Right lobe of liver (tissue), 6 donors: ENCODE results near the gene TMEM86A. TPM values are rescaled to one million over a fixed set of nuclear protein-coding genes. Genes with fewer than 3 reads are reported as not detected.

Experiments
- ATAC-seq, 4 donors: fragments of 200-7000 bp; cut with Tn5 transposase; one replicate each; pipeline ENCODE4 v1.9.1; 2020; ENCODE audit warnings: mild to moderate bottlenecking in 4 of 4, moderate library complexity in 4 of 4
- DNase-seq, 3 donors: peaks; one replicate each; pipeline ENCODE4 v3.0.0-alpha.2; 2020
- H3K27ac ChIP-seq, 3 donors: fragments of 200-600 bp; one replicate each; pipeline ENCODE4 v1.8.0; 2022
- H3K27me3 ChIP-seq, 2 donors: fragments of 200-600 bp; one replicate each; pipeline ENCODE4 v1.8.0; 2022
- H3K36me3 ChIP-seq, 4 donors: fragments of 200-600 bp; sonication (generic) in 1 of 4; one replicate each; pipeline versions ENCODE4 v1.5.1 to v1.8.0; 2017 to 2022; ENCODE audit warnings: control low read depth in 1 of 4
- H3K4me1 ChIP-seq, 4 donors: fragments of 200-600 bp; sonication (generic) in 1 of 4; one replicate each; pipeline versions ENCODE4 v1.5.1 to v1.8.0; 2017 to 2022; ENCODE audit warnings: control low read depth in 1 of 4
- H3K4me3 ChIP-seq, 3 donors: fragments of 200-600 bp; one replicate each; pipeline ENCODE4 v1.8.0; 2022
- H3K9me3 ChIP-seq, 4 donors: fragments of 200-600 bp; sonication (generic) in 1 of 4; one replicate each; pipeline versions ENCODE4 v1.5.1 to v1.8.0; 2017 to 2022; ENCODE audit warnings: control low read depth in 1 of 4
- POLR2A ChIP-seq: fragments of 450-650 bp; IDR thresholded peaks from one replicate; pipeline ENCODE4 v1.6.1; 2017; ENCODE audit warnings: antibody characterized with exemption, mild to moderate bottlenecking
- WGBS: methylation state at CpG from one replicate; pipeline ENCODE4 v1.1.6; 2018; ENCODE audit warnings: low coverage, low lambda C conversion rate; ENCODE audit not compliant: insufficient coverage; ENCODE audit errors: missing lambda C conversion rate; 5-methylcytosine and 5-hydroxymethylcytosine counted together
- intact Hi-C, 2 donors: fragments of 100-400 bp; cut with DNase I; formaldehyde crosslinking; loops; one replicate each; pipeline versions ENCODE4 v1.11.2 to v1.14.1; 2022
- total RNA-seq, 6 experiments: library from RNA; depleted of rRNA in 2 of 6; stranded (reverse); fragments of >200 nt in 2 of 6; fragmentation: NEBNext Ultra II Directional in 3 of 6; extraction: Animal tissue kit (Norgen Biotek cat#: 25700) in 3 of 6; gene quantifications; one replicate each; pipeline versions ENCODE4 v1.1.0 to v1.2.4, GENCODE V29; 2016 to 2023
- TF ChIP-seq, protein P1 (sequence below), 4 donors: fragments of 200-600 bp in 3 of 4; fragments of 450-650 bp in 1 of 4; IDR thresholded peaks; one replicate each; pipeline versions ENCODE4 v1.5.1 to v1.8.0; 2016 to 2022; ENCODE audit warnings: antibody characterized with exemption in 4 of 4, mild to moderate bottlenecking in 2 of 4
- donor health status: DM: no; HTN: yes; CAD: no.
- donor health status: DM: no; HTN: no; CAD: no.
- donor health status: DM: no; HTN: no; CAD: no.
- donor health status: DM: no; HTN: yes; CAD: no.
- donor health status: DM: no; HTN: yes; CAD: no.

TMEM86A gene
- total RNA-seq, 6 experiments from 2014 or later = 2.0 to 4.9 (median 3.8) TPM

GRCh38 chr11:18699848-18700261 lies 1.3 kb downstream of the TMEM86A start:
- peaks cover 0 to 3% (median 0%) of the 10 kb centered on the region in 4 donors for H3K36me3 ChIP-seq
- ATAC-seq (peak in 3 of 4 donors; percentile 1 to 7 (median 6)), DNase-seq (no peak)
- no peak for TF ChIP-seq POLR2A
- TF ChIP-seq, protein P1, sequence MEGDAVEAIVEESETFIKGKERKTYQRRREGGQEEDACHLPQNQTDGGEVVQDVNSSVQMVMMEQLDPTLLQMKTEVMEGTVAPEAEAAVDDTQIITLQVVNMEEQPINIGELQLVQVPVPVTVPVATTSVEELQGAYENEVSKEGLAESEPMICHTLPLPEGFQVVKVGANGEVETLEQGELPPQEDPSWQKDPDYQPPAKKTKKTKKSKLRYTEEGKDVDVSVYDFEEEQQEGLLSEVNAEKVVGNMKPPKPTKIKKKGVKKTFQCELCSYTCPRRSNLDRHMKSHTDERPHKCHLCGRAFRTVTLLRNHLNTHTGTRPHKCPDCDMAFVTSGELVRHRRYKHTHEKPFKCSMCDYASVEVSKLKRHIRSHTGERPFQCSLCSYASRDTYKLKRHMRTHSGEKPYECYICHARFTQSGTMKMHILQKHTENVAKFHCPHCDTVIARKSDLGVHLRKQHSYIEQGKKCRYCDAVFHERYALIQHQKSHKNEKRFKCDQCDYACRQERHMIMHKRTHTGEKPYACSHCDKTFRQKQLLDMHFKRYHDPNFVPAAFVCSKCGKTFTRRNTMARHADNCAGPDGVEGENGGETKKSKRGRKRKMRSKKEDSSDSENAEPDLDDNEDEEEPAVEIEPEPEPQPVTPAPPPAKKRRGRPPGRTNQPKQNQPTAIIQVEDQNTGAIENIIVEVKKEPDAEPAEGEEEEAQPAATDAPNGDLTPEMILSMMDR (IDR thresholded peaks at IDR 0.05) = no peak
- 65% methylated on average over 2 of the region's 3 CpGs for WGBS
- H3K4me3 ChIP-seq = peak overlapping the region in 1 of 3 donors; percentile 75
- H3K27ac ChIP-seq = peak overlapping the region in 1 of 3 donors; percentile 82
- intact Hi-C loops = no loop called here
- no peaks in the 10 kb centered on the region for H3K9me3 ChIP-seq
- no peaks in the 10 kb centered on the region for H3K4me1 ChIP-seq
- no peaks in the 10 kb centered on the region for H3K27me3 ChIP-seq

DNA sequence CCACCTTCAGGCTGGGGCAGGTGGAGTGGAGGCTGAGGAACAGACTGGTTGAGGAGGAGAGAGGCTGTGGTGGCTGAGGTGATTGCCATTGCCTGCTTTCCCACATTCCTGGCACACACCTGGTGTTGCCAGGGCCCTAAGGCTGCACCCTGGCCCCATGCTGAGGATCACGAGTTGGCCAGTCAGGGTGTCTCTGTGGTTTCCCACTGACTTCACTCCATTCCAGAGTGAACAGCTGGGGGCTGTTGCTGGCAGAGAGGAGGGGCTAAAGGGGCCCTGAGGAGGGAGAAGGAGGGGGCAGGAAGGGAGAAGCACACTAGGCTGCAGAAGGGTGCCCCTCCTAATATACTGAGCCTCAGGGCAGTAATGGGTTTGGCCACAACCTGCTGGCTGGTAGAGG lies 1.8 kb downstream of the TMEM86A start:
- DNase-seq = no peak
- Histone ChIP-seq H3K27me3 (no peaks in the 10 kb centered on the region), H3K27ac (no peak overlapping the region), H3K9me3 (no peaks in the 10 kb centered on the region), H3K4me3 (no peak overlapping the region), H3K36me3 (peaks cover 0 to 3% (median 0%) of the 10 kb centered on the region in 4 donors), H3K4me1 (no peaks in the 10 kb centered on the region)
- 60% methylated on average over 1 of the region's 1 CpG for WGBS
- intact Hi-C loops = no loop called here
- ATAC-seq = no peak
- TF ChIP-seq, protein P1 (IDR thresholded peaks at IDR 0.05) = no peak
- TF ChIP-seq POLR2A = no peak

GRCh38 chr11:18700872-18701271 lies 2.3 kb downstream of the TMEM86A start:
- TF ChIP-seq, protein P1 (IDR thresholded peaks at IDR 0.05) = no peak
- TF ChIP-seq POLR2A = no peak
- DNase-seq (no peak), ATAC-seq (no peak)
- no peak overlapping the region for H3K27ac ChIP-seq
- WGBS = no CpG with 5 or more reads among the region's 7 CpGs
- peaks cover 0 to 3% (median 0%) of the 10 kb centered on the region in 4 donors for H3K36me3 ChIP-seq
- no peak overlapping the region for H3K4me3 ChIP-seq
- H3K27me3 ChIP-seq = no peaks in the 10 kb centered on the region
- intact Hi-C loops = no loop called here
- H3K4me1 ChIP-seq = no peaks in the 10 kb centered on the region
- no peaks in the 10 kb centered on the region for H3K9me3 ChIP-seq

- no peak for DNase-seq
Observed at GRCh38 chr11:18701614-18702216, 3.1 kb downstream of the TMEM86A start.

More at GRCh38 chr11:18701614-18702216, 3.1 kb downstream of the TMEM86A start:
- intact Hi-C loops = no loop called here
- Histone ChIP-seq H3K4me1 (no peaks in the 10 kb centered on the region), H3K27me3 (no peaks in the 10 kb centered on the region), H3K36me3 (peaks cover 0 to 3% (median 0%) of the 10 kb centered on the region in 4 donors), H3K9me3 (no peaks in the 10 kb centered on the region), H3K27ac (no peak overlapping the region), H3K4me3 (no peak overlapping the region)
- no peak for TF ChIP-seq POLR2A
- TF ChIP-seq, protein P1 (IDR thresholded peaks at IDR 0.05) = no peak
- ATAC-seq = no peak
- WGBS = 89% methylated on average over 9 of the region's 17 CpGs
